Gastrocnemius medialis (tissue), 4 donors: ENCODE measurements around the gene PABPC1L. TPM values are rescaled to one million over a fixed set of nuclear protein-coding genes. Genes with fewer than 3 reads are reported as not detected.

Source experiments
- ATAC-seq, 2 donors: fragments of 150-250 bp; one replicate each; pipeline ENCODE4 v1.9.1; 2016
- DNase-seq, 2 donors: peaks; one replicate each; pipeline ENCODE4 v3.0.0-alpha.2; 2019
- H3K27ac ChIP-seq, 4 donors: fragments of 200-600 bp; sonication (generic); 1 replicate in 1 of 4; 2 replicates in 3 of 4; pipeline ENCODE4 v1.5.1; 2016 to 2018; ENCODE audit warnings: mild to moderate bottlenecking in 2 of 4, moderate library complexity in 1 of 4
- H3K27me3 ChIP-seq, 3 donors: fragments of 200-600 bp; sonication (generic) in 2 of 3; 1 replicate in 1 of 3; 2 replicates in 2 of 3; pipeline versions ENCODE4 v1.5.1 to v1.6.0; 2016 to 2019; ENCODE audit warnings: mild to moderate bottlenecking in 1 of 3, moderate library complexity in 1 of 3
- H3K36me3 ChIP-seq, 2 donors: fragments of 200-600 bp; sonication (generic) in 1 of 2; one replicate each; pipeline ENCODE4 v1.5.1; 2017 to 2018
- H3K4me1 ChIP-seq, 2 donors: fragments of 200-600 bp; sonication (generic) in 1 of 2; one replicate each; pipeline ENCODE4 v1.5.1; 2016 to 2017; ENCODE audit warnings: mild to moderate bottlenecking in 2 of 2
- H3K4me3 ChIP-seq, 4 donors: fragments of 200-600 bp; sonication (generic) in 3 of 4; 1 replicate in 1 of 4; 2 replicates in 3 of 4; pipeline ENCODE4 v1.5.1; 2016 to 2019; ENCODE audit warnings: mild to moderate bottlenecking in 2 of 4
- H3K9me3 ChIP-seq, 3 donors: fragments of 200-600 bp; sonication (generic) in 2 of 3; 1 replicate in 1 of 3; 2 replicates in 2 of 3; pipeline ENCODE4 v1.5.1; 2016 to 2019
- CTCF ChIP-seq, 5 experiments: fragments of 450-650 bp in 3 of 5; fragments of 200-600 bp in 2 of 5; sonication (generic) in 2 of 5; IDR thresholded peaks in 4 of 5; conservative IDR thresholded peaks in 1 of 5; 1 replicate in 4 of 5; 2 replicates in 1 of 5; pipeline ENCODE4 v1.5.1; 2016 to 2019; ENCODE audit warnings: antibody characterized with exemption in 5 of 5, mild to moderate bottlenecking in 3 of 5, moderate library complexity in 3 of 5
- POLR2A ChIP-seq, 2 donors: fragments of 450-650 bp; IDR thresholded peaks; one replicate each; pipeline ENCODE4 v1.6.1; 2017; ENCODE audit warnings: antibody characterized with exemption in 2 of 2, mild to moderate bottlenecking in 2 of 2, moderate library complexity in 2 of 2
- in situ Hi-C, 4 donors: fragments of 200-750 bp; cut with MboI; loops; one replicate each; pipeline versions ENCODE4 v1.15.0 to v1.8.0; 2017; ENCODE audit warnings: low sequenced_read_pairs in 4 of 4
- intact Hi-C: fragments of 100-400 bp; cut with DNase I; formaldehyde crosslinking; loops from one replicate; pipeline ENCODE4 v1.15.1; 2023; ENCODE audit warnings: low total_unique reads
- total RNA-seq, 4 donors: library from RNA; depleted of rRNA; stranded (reverse); fragments of >200 nt; gene quantifications; one replicate each; pipeline versions ENCODE4 v1.1.0 to v1.2.3, GENCODE V29; 2016

PABPC1L gene
- total RNA-seq, 4 donors from 2014 or later = 0.22 to 3.8 (median 0.54) TPM

GRCh38 chr20:44914924-44915323 is 5.1 kb downstream of the PABPC1L start:
- intact Hi-C loops = no loop called here

DNA sequence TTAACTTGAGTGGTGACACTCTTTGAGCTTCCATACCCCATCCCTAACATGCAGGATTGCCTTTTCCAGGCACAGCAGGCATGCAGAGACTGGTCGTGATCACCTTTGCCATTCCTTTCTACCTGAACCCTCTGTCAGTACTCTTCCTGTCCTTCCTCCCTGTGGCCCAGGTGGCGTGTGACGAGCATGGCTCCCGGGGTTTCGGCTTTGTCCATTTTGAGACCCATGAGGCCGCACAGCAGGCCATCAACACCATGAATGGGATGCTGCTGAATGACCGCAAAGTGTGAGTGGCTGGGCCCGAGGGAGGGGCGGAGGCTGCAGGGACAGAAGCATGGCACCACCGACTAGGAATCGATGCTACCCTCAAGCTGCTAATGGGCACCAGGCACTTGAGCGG is 6.7 kb downstream of the PABPC1L start:
- Histone ChIP-seq H3K27me3 (no peaks in the 10 kb centered on the region), H3K4me1 (no peaks in the 10 kb centered on the region), H3K27ac (no peak overlapping the region), H3K36me3 (no peaks in the 10 kb centered on the region), H3K4me3 (no peak overlapping the region), H3K9me3 (no peaks in the 10 kb centered on the region)
- in situ Hi-C loops (no loop called here), intact Hi-C loops (no loop called here)
- TF ChIP-seq CTCF (IDR thresholded peaks at IDR 0.05 in 4 of 5, conservative IDR thresholded peaks at IDR 0.05 in 1 of 5) (no peak), POLR2A (IDR thresholded peaks at IDR 0.05) (no peak)
- DNase-seq = no peak
- ATAC-seq = no peak

More at GRCh38 chr20:44914924-44915323, 5.1 kb downstream of the PABPC1L start:
- in situ Hi-C loops = no loop called here
- ATAC-seq = no peak
- H3K27ac ChIP-seq = no peak overlapping the region
- peaks cover 0 to 3% of the 10 kb centered on the region in 2 donors for H3K4me1 ChIP-seq
- H3K36me3 ChIP-seq = no peaks in the 10 kb centered on the region
- DNase-seq = no peak
- H3K27me3 ChIP-seq = no peaks in the 10 kb centered on the region
- no peaks in the 10 kb centered on the region for H3K9me3 ChIP-seq
- TF ChIP-seq POLR2A (IDR thresholded peaks at IDR 0.05) = no peak
- no peak for TF ChIP-seq CTCF (IDR thresholded peaks at IDR 0.05 in 4 of 5, conservative IDR thresholded peaks at IDR 0.05 in 1 of 5)
- H3K4me3 ChIP-seq = no peak overlapping the region

- ATAC-seq = no peak
- in situ Hi-C loops = no loop called here
- no peak for DNase-seq
- Histone ChIP-seq H3K27ac (no peak overlapping the region), H3K27me3 (no peaks in the 10 kb centered on the region), H3K4me3 (no peak overlapping the region), H3K9me3 (no peaks in the 10 kb centered on the region), H3K4me1 (no peaks in the 10 kb centered on the region), H3K36me3 (no peaks in the 10 kb centered on the region)
- intact Hi-C loops = no loop called here
- TF ChIP-seq CTCF (IDR thresholded peaks at IDR 0.05 in 4 of 5, conservative IDR thresholded peaks at IDR 0.05 in 1 of 5) = no peak
- TF ChIP-seq POLR2A (IDR thresholded peaks at IDR 0.05) = no peak
These were observed 7.5 kb downstream of the PABPC1L start for GRCh38 chr20:44917399-44917798.

GRCh38 chr20:44918342-44918741 is 8.5 kb downstream of the PABPC1L start:
- DNase-seq (no peak), ATAC-seq (no peak)
- TF ChIP-seq CTCF (IDR thresholded peaks at IDR 0.05 in 4 of 5, conservative IDR thresholded peaks at IDR 0.05 in 1 of 5) = no peak
- TF ChIP-seq POLR2A (IDR thresholded peaks at IDR 0.05) = no peak
- H3K4me3 ChIP-seq = no peak overlapping the region
- in situ Hi-C loops (no loop called here), intact Hi-C loops (no loop called here)
- H3K9me3 ChIP-seq = no peaks in the 10 kb centered on the region
- H3K27me3 ChIP-seq = no peaks in the 10 kb centered on the region
- H3K36me3 ChIP-seq = no peaks in the 10 kb centered on the region
- no peak overlapping the region for H3K27ac ChIP-seq
- no peaks in the 10 kb centered on the region for H3K4me1 ChIP-seq

GRCh38 chr20:44918761-44919160 is 8.9 kb downstream of the PABPC1L start:
- in situ Hi-C loops = no loop called here
- ATAC-seq (no peak), DNase-seq (no peak)
- H3K27me3 ChIP-seq = no peaks in the 10 kb centered on the region
- no peaks in the 10 kb centered on the region for H3K36me3 ChIP-seq
- H3K4me1 ChIP-seq = no peaks in the 10 kb centered on the region
- no peaks in the 10 kb centered on the region for H3K9me3 ChIP-seq
- TF ChIP-seq CTCF (IDR thresholded peaks at IDR 0.05 in 4 of 5, conservative IDR thresholded peaks at IDR 0.05 in 1 of 5) = no peak
- no peak for TF ChIP-seq POLR2A (IDR thresholded peaks at IDR 0.05)
- H3K4me3 ChIP-seq = no peak overlapping the region
- no peak overlapping the region for H3K27ac ChIP-seq
- intact Hi-C loops = no loop called here
